Fibroblast of skin of abdomen (primary cell): ENCODE data around the gene GUCY1A1.

Source experiments
- DNase-seq: peaks from one replicate; pipeline ENCODE4 v3.0.0-alpha.2; 2013

Gene GUCY1A1

DNA sequence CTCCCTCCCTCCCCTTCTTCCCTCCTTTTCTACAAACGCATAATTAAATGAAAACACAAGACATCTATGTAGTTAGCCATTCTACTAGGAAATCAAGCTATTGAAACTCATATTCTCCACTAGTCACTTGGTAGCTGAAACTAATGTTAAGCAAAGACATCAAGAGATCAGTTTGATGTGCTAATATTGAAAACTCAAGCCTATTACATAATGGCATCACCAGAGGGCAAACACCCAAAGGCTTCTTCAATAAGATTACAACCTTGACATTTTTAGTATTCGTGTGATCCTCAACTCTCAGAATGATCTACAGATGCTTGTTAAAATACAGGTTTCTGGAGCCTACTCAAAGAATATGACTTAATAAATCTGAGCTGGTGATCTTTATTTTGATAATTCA is 6.2 kb upstream of the GUCY1A1 start:
- DNase-seq, result no peak

DNA sequence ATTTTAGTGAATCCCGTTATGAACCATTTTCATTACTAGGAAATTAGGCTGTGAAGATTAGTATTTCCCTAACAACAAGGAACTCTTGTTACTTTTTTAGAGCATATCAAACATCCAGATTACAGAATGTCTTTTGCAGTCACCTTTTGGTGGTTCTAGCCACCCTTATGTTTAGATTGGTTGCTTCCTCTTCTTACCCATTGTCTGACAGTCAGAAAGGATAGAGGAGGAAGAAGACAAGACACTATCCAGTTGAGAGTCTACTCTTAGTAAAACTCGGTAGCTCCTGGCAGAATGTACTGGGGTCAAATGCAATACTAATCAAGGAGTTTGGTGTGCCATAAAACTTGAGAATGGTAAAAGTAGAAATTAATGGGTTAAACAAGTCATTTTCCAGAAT is 1.6 kb upstream of the GUCY1A1 start:
- DNase-seq, result no peak

GRCh38 chr4:155667222-155667567 is 547 bp downstream of the GUCY1A1 start:
- no peak for DNase-seq

DNA sequence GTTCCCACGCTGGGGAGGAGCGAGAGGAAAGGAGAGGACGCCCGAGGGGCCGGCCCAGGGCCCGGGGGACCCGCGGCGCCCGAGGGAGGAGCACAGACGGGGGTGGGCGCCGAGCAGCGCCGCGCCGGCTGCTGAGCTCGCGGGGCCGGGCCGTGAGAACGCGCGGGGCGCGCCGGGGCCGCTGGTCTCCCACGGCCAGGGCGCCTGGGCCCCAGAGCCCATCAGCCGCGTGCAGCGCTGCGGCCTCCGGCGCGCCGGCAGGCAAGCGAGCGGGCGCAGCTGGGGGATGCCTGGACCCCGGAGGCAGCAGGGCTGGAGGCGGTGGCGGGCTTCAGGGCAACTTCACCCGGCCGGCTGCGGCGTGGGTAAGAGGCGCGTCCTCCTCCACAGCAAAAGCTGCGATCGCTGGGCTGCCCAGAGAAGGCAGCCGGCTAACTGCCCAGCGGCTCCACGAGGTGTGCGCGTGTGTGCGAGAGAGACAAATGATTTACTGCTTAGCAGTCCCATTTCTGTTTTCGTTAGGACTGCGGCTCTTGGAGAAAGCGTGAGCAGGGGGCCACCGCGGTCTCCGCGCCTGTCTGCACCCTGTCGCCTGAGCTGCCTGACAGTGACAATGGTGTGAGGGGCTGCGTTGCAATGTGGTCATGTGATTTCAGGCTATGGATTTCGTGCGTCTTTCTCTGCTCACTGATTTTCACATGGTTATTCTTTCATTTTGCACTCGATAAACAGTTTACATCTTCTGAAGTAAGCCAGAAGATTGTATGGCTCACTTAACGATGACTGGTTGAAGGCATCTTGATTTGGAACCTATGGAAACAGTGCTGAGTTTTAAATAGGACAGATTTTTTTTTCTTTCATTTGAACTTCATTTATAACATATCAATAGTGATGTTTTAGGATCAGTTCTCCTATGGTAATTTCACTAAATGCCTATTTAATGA is 1.2 kb downstream of the GUCY1A1 start:
- DNase-seq, result peak; percentile 24

GRCh38 chr4:155668707-155669220 is 2.1 kb downstream of the GUCY1A1 start:
- no peak for DNase-seq

- DNase-seq, result no peak
These were observed 5.7 kb downstream of the GUCY1A1 start for GRCh38 chr4:155672342-155672741.

- no peak for DNase-seq
These were observed 6.9 kb downstream of the GUCY1A1 start for GRCh38 chr4:155673453-155673979.

GRCh38 chr4:155674669-155675071 is 8.0 kb downstream of the GUCY1A1 start:
- DNase-seq, result no peak

GRCh38 chr4:155675709-155676429 is 9.2 kb downstream of the GUCY1A1 start:
- DNase-seq, result no peak

- no peak for DNase-seq
These were observed 9.8 kb downstream of the GUCY1A1 start for GRCh38 chr4:155676430-155676825.

GRCh38 chr4:155678011-155678410 is 11.4 kb downstream of the GUCY1A1 start:
- DNase-seq, result no peak

GRCh38 chr4:155679343-155679742 is 12.7 kb downstream of the GUCY1A1 start:
- no peak for DNase-seq

- DNase-seq, result peak; percentile 22
These were observed 15.2 kb downstream of the GUCY1A1 start for GRCh38 chr4:155681886-155682285.

- DNase-seq, result no peak
These were observed 17.8 kb downstream of the GUCY1A1 start for GRCh38 chr4:155684423-155684822.

- no peak for DNase-seq
These were observed 18.4 kb downstream of the GUCY1A1 start for GRCh38 chr4:155684892-155685541.

- DNase-seq, result no peak
These were observed 20.8 kb downstream of the GUCY1A1 start for GRCh38 chr4:155687380-155687982.

DNA sequence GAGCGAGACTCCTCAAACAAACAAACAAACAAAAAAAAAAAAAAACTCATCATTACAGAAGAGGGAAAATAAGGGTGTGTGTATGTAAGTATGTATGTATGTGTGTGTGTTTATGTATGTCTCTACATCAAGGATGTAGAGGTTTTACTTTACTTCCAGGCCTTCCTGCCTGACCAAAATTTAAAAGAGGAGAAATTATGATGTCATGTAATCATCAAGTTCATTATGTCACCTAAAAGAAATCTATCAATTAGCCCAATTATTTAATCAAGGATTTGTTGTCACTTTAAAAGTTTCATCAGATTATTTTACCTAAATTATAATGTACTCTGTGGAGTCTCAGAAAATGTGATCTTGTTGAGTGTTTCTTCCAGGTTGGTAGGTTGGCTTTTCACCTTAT is 21.6 kb downstream of the GUCY1A1 start:
- no peak for DNase-seq

GRCh38 chr4:155688860-155689259 is 22.2 kb downstream of the GUCY1A1 start:
- no peak for DNase-seq

DNA sequence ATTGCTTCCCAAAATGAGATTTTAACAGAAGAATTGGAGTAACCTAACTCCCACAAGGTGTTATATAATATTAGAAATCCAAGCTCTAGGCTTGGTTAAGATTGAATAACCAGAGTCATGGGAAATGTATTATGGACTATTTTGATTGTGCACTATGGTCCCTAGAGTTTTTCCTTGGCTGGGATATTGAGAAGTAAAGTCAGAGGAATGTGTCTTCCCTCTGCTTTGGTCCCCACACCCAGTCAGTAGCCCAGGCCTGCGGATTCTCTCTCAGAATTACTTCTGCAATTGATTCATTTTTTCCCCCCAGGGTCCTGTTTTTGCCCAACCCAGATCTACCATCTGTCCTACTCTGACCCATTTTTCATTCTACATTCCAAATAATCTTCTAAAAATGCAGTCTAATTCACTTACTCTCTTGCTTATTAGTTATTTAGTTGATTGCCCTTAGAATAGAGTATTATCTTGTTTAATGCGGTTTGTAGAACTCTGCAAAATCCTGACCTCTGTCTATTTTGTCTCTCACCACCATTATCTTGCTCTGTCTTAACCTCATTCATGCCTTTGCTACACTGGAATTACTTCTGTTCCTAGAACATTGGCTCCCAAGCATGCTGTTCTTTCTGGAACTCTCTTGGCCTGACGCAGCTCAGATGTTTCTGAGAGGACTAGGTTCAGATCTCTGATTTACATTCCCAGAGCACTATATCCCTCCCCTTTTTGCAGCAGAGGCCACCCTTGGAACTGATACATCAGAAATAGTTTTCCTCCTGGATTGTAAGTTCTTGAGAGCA is 23.6 kb downstream of the GUCY1A1 start:
- no peak for DNase-seq

- DNase-seq, result no peak
These were observed 25.7 kb downstream of the GUCY1A1 start for GRCh38 chr4:155692361-155692760.

- no peak for DNase-seq
These were observed 26.5 kb downstream of the GUCY1A1 start for GRCh38 chr4:155693015-155693663.
